Subcutaneous adipose tissue (tissue), 4 donors: ENCODE data around the gene ITGB8. TPM values are rescaled to one million over a fixed set of nuclear protein-coding genes. Genes with fewer than 3 reads are reported as not detected.

Source experiments
- CTCF ChIP-seq: fragments of 450-650 bp; IDR thresholded peaks from one replicate; pipeline ENCODE4 v1.5.1; 2016; ENCODE audit warnings: low read depth, mild to moderate bottlenecking, control low read depth, antibody characterized with exemption, moderate library complexity
- total RNA-seq, 4 donors: library from RNA; depleted of rRNA; stranded (reverse); fragments of >200 nt; gene quantifications; one replicate each; pipeline ENCODE4 v1.1.0, GENCODE V29; 2016

Gene ITGB8
- total RNA-seq, 4 donors from 2014 or later = 0.57 to 7.5 (median 4.1) TPM

GRCh38 chr7:20383351-20383750 is 52.7 kb downstream of the ITGB8 start:
- TF ChIP-seq CTCF = no peak

- TF ChIP-seq CTCF = no peak
Measured at GRCh38 chr7:20385126-20385525, 54.4 kb downstream of the ITGB8 start.

- no peak for TF ChIP-seq CTCF
Measured at GRCh38 chr7:20388084-20388483, 57.4 kb downstream of the ITGB8 start.

GRCh38 chr7:20393021-20393610 is 62.4 kb downstream of the ITGB8 start:
- no peak for TF ChIP-seq CTCF

- TF ChIP-seq CTCF = no peak
Measured at GRCh38 chr7:20393616-20394015, 62.9 kb downstream of the ITGB8 start.

- no peak for TF ChIP-seq CTCF
Measured at GRCh38 chr7:20394284-20394683, 63.6 kb downstream of the ITGB8 start.

- no peak for TF ChIP-seq CTCF
Measured at GRCh38 chr7:20395104-20395503, 64.4 kb downstream of the ITGB8 start.
